CD8-positive, alpha-beta memory T cell (primary cell): ENCODE data around the gene NEDD4L. TPM values are rescaled to one million over a fixed set of nuclear protein-coding genes. Genes with fewer than 3 reads are reported as not detected.

Source experiments
- CTCF ChIA-PET: fragments of 350-600 bp; sonication (Branson Sonifier 250); formaldehyde crosslinking; loops from one replicate; lab custom pipeline; 2021; ENCODE audit warnings: antibody characterized with exemption; lab: Charles Lee
- POLR2A ChIA-PET: fragments of 350-600 bp; sonication (Branson Sonifier 250); formaldehyde crosslinking; loops from one replicate; lab custom pipeline; 2021; ENCODE audit warnings: antibody characterized with exemption; lab: Charles Lee
- DNase-seq, 5 donors: peaks; one replicate each; pipeline versions ENCODE4 v3.0.0 to v3.0.0-alpha.2; 2020 to 2022; ENCODE audit warnings: mixed read lengths in 1 of 5
- H3K27ac ChIP-seq: one replicate; pipeline ENCODE4 v1.7.0; 2013; ENCODE audit warnings: low read depth, mild to moderate bottlenecking, low read length, moderate library complexity
- H3K27me3 ChIP-seq: 2 replicates; pipeline ENCODE4 v1.7.0; 2013; ENCODE audit warnings: low read length, mild to moderate bottlenecking; ENCODE audit not compliant: insufficient read depth, poor library complexity, severe bottlenecking
- H3K36me3 ChIP-seq: 2 replicates; pipeline ENCODE4 v1.7.0; 2013; ENCODE audit warnings: mild to moderate bottlenecking, low read length, moderate library complexity; ENCODE audit not compliant: insufficient read depth
- H3K4me1 ChIP-seq: 2 replicates; pipeline ENCODE4 v1.7.0; 2013; ENCODE audit warnings: mild to moderate bottlenecking, low read length, moderate library complexity; ENCODE audit not compliant: insufficient read depth
- H3K4me3 ChIP-seq: 2 replicates; pipeline ENCODE4 v1.7.0; 2013; ENCODE audit warnings: mild to moderate bottlenecking, low read length
- H3K9me3 ChIP-seq: 2 replicates; pipeline ENCODE4 v1.7.0; 2013; ENCODE audit warnings: mild to moderate bottlenecking, low read length
- H3K27ac Mint-ChIP-seq, 8 donors: one replicate each; pipeline ENCODE4 v1.8.0; 2020 to 2021; ENCODE audit warnings: mixed read lengths in 8 of 8, mild to moderate bottlenecking in 6 of 8, inconsistent platforms in 3 of 8, moderate library complexity in 3 of 8
- H3K27me3 Mint-ChIP-seq, 2 donors: one replicate each; pipeline ENCODE4 v1.8.0; 2020 to 2021; ENCODE audit warnings: mixed read lengths in 2 of 2, mild to moderate bottlenecking in 1 of 2, moderate library complexity in 1 of 2
- H3K36me3 Mint-ChIP-seq, 3 donors: one replicate each; pipeline ENCODE4 v1.8.0; 2020 to 2021; ENCODE audit warnings: mixed read lengths in 3 of 3, inconsistent platforms in 1 of 3, mild to moderate bottlenecking in 1 of 3
- H3K4me1 Mint-ChIP-seq, 3 donors: one replicate each; pipeline ENCODE4 v1.8.0; 2020 to 2021; ENCODE audit warnings: mixed read lengths in 3 of 3, inconsistent platforms in 1 of 3, mild to moderate bottlenecking in 1 of 3
- H3K4me3 Mint-ChIP-seq, 7 donors: one replicate each; pipeline ENCODE4 v1.8.0; 2020 to 2021; ENCODE audit warnings: mixed read lengths in 7 of 7, mild to moderate bottlenecking in 6 of 7, moderate library complexity in 4 of 7, inconsistent platforms in 2 of 7
- H3K9me3 Mint-ChIP-seq, 5 donors: one replicate each; pipeline ENCODE4 v1.8.0; 2020 to 2022; ENCODE audit warnings: mixed read lengths in 5 of 5, mild to moderate bottlenecking in 3 of 5, moderate library complexity in 2 of 5, inconsistent platforms in 1 of 5
- polyA plus RNA-seq: library from polyadenylated mRNA; unstranded; fragments of 300-500 nt; fragmentation: Illumina TruSeq; gene quantifications from one replicate; pipeline ENCODE4 v1.2.3, GENCODE V29; 2021
- total RNA-seq, 2 experiments: library from RNA; stranded (reverse); gene quantifications; one replicate each; pipeline ENCODE4 v1.2.3, GENCODE V29; 2021

The NEDD4L gene
- total and polyA plus RNA-seq, 3 experiments from 2014 or later = 1.4 to 4.1 (median 3.0) TPM

DNA sequence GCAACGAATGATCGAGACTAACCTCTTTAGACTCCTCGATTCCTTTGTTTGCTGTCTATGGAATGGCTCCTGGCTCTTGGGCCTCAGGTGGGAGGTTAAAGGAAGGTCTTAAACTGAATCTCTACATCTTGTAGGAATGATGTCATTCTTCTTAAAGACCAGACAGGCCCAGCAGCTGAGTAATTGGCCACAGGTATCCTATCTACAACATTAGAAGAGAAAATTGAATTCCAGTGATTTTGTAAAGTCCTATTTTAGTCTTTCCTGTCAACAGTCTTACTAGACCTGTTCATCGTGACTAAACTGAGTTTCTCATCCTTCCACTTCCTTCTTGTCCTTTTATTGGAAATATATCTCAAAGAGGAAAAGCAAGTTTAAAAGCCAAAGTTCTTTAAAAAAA is 310.0 kb downstream of the NEDD4L start:
- Histone ChIP-seq H3K9me3 (no peaks in the 10 kb centered on the region), H3K4me3 (no peak overlapping the region), H3K27ac (no peak overlapping the region), H3K4me1 (no peaks in the 10 kb centered on the region), H3K36me3 (no peaks in the 10 kb centered on the region), H3K27me3 (no peaks in the 10 kb centered on the region)
- peaks cover 0 to 7% of the 10 kb centered on the region in 2 donors for H3K27me3 Mint-ChIP-seq
- no peak overlapping the region for H3K4me3 Mint-ChIP-seq
- no peak for DNase-seq
- H3K9me3 Mint-ChIP-seq = peaks cover 0 to 3% (median 0%) of the 10 kb centered on the region in 5 donors
- no peak overlapping the region for H3K27ac Mint-ChIP-seq
- H3K4me1 Mint-ChIP-seq = no peaks in the 10 kb centered on the region
- CTCF ChIA-PET = no interaction called here
- POLR2A ChIA-PET = no interaction called here
- H3K36me3 Mint-ChIP-seq = peaks cover 0 to 1% (median 0%) of the 10 kb centered on the region in 3 donors

- Mint-ChIP-seq H3K36me3 (peaks cover 0 to 1% (median 0%) of the 10 kb centered on the region in 3 donors), H3K27ac (peak overlapping the region in 1 of 8 donors; percentile 9), H3K4me3 (no peak overlapping the region), H3K27me3 (peaks cover 0 to 7% of the 10 kb centered on the region in 2 donors), H3K4me1 (no peaks in the 10 kb centered on the region), H3K9me3 (peaks cover 0 to 3% (median 0%) of the 10 kb centered on the region in 5 donors)
- Histone ChIP-seq H3K9me3 (no peaks in the 10 kb centered on the region), H3K27me3 (no peaks in the 10 kb centered on the region), H3K27ac (no peak overlapping the region), H3K4me3 (no peak overlapping the region), H3K36me3 (no peaks in the 10 kb centered on the region), H3K4me1 (no peaks in the 10 kb centered on the region)
- CTCF ChIA-PET = no interaction called here
- POLR2A ChIA-PET = no interaction called here
- DNase-seq = no peak
These were observed 310.8 kb downstream of the NEDD4L start for GRCh38 chr18:58354791-58355190.

GRCh38 chr18:58355243-58355642 is 311.2 kb downstream of the NEDD4L start:
- Mint-ChIP-seq H3K4me3 (no peak overlapping the region), H3K4me1 (no peaks in the 10 kb centered on the region), H3K27ac (no peak overlapping the region), H3K27me3 (peaks cover 0 to 7% of the 10 kb centered on the region in 2 donors), H3K9me3 (peaks cover 0 to 3% (median 0%) of the 10 kb centered on the region in 5 donors), H3K36me3 (peaks cover 0 to 1% (median 0%) of the 10 kb centered on the region in 3 donors)
- no peaks in the 10 kb centered on the region for H3K9me3 ChIP-seq
- H3K27ac ChIP-seq = no peak overlapping the region
- POLR2A ChIA-PET = no interaction called here
- CTCF ChIA-PET = no interaction called here
- no peaks in the 10 kb centered on the region for H3K27me3 ChIP-seq
- H3K36me3 ChIP-seq = no peaks in the 10 kb centered on the region
- H3K4me1 ChIP-seq = no peaks in the 10 kb centered on the region
- no peak overlapping the region for H3K4me3 ChIP-seq
- DNase-seq = no peak

- H3K27ac ChIP-seq = no peak overlapping the region
- no peaks in the 10 kb centered on the region for H3K4me1 ChIP-seq
- no peak for DNase-seq
- Mint-ChIP-seq H3K27me3 (peaks cover 3 to 21% of the 10 kb centered on the region in 2 donors), H3K36me3 (peaks cover 0 to 1% (median 0%) of the 10 kb centered on the region in 3 donors), H3K27ac (peak overlapping the region in 1 of 8 donors; percentile 7), H3K4me3 (no peak overlapping the region), H3K9me3 (peaks cover 0 to 3% (median 0%) of the 10 kb centered on the region in 5 donors), H3K4me1 (no peaks in the 10 kb centered on the region)
- no peaks in the 10 kb centered on the region for H3K36me3 ChIP-seq
- CTCF ChIA-PET = no interaction called here
- POLR2A ChIA-PET = no interaction called here
- no peak overlapping the region for H3K4me3 ChIP-seq
- no peaks in the 10 kb centered on the region for H3K9me3 ChIP-seq
- H3K27me3 ChIP-seq = no peaks in the 10 kb centered on the region
These were observed 315.2 kb downstream of the NEDD4L start for GRCh38 chr18:58359218-58359617.

DNA sequence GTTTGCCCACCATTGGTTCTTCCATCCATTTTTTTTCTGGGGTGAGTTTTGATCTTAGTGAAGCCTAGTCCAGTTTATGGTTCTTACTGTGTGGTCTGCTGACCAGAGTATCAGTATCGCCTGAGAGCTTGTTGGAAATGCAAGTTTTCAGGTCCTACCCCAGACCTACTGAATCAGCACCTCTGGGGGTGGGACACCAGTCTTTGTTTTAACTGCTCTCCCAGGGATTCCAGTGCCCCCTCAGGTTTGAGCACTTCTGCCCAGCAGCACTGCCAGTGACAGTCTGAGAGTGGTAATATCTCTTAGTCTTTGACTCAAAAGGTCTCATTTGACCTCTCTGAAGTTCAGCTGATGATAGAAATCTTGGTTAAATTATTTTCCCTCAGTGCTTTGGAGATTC is 315.6 kb downstream of the NEDD4L start:
- Histone ChIP-seq H3K36me3 (no peaks in the 10 kb centered on the region), H3K27me3 (no peaks in the 10 kb centered on the region), H3K4me1 (no peaks in the 10 kb centered on the region), H3K27ac (no peak overlapping the region), H3K9me3 (no peaks in the 10 kb centered on the region), H3K4me3 (no peak overlapping the region)
- H3K27ac Mint-ChIP-seq = no peak overlapping the region
- peaks cover 3 to 21% of the 10 kb centered on the region in 2 donors for H3K27me3 Mint-ChIP-seq
- ChIA-PET POLR2A (no interaction called here), CTCF (no interaction called here)
- H3K4me1 Mint-ChIP-seq = no peaks in the 10 kb centered on the region
- H3K36me3 Mint-ChIP-seq = peaks cover 0 to 1% (median 0%) of the 10 kb centered on the region in 3 donors
- H3K9me3 Mint-ChIP-seq = peaks cover 0 to 3% (median 0%) of the 10 kb centered on the region in 5 donors
- no peak for DNase-seq
- H3K4me3 Mint-ChIP-seq = no peak overlapping the region

DNA sequence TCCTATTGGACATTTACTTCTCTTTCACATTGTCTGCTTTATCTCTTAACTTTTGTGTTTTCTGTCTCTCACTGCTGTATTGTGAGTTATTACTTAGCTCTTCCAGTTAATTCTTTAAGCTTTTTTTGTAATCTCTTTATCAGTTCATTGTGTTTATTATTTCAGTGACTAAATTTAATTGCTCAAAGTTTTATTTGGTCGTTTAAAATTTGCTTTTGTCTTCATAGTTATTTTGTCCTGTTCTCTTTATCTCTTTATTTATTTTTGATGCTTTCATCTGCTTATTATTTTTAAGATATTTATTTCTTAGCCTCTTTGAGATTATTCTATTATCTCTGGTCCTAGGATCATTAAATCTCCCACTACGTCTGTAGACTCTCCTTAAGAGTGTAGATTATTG is 316.3 kb downstream of the NEDD4L start:
- Mint-ChIP-seq H3K27ac (no peak overlapping the region), H3K27me3 (peaks cover 3 to 26% of the 10 kb centered on the region in 2 donors), H3K9me3 (no peaks in the 10 kb centered on the region), H3K4me3 (no peak overlapping the region), H3K4me1 (no peaks in the 10 kb centered on the region), H3K36me3 (peaks cover 0 to 1% (median 0%) of the 10 kb centered on the region in 3 donors)
- H3K36me3 ChIP-seq = no peaks in the 10 kb centered on the region
- H3K27me3 ChIP-seq = no peaks in the 10 kb centered on the region
- H3K4me1 ChIP-seq = no peaks in the 10 kb centered on the region
- no peak for DNase-seq
- ChIA-PET POLR2A (no interaction called here), CTCF (no interaction called here)
- no peak overlapping the region for H3K4me3 ChIP-seq
- no peaks in the 10 kb centered on the region for H3K9me3 ChIP-seq
- no peak overlapping the region for H3K27ac ChIP-seq

- POLR2A ChIA-PET = no interaction called here
- DNase-seq = no peak
- Mint-ChIP-seq H3K4me1 (no peaks in the 10 kb centered on the region), H3K27me3 (peaks cover 3 to 26% of the 10 kb centered on the region in 2 donors), H3K36me3 (peaks cover 0 to 1% (median 0%) of the 10 kb centered on the region in 3 donors), H3K27ac (no peak overlapping the region), H3K9me3 (no peaks in the 10 kb centered on the region), H3K4me3 (no peak overlapping the region)
- H3K9me3 ChIP-seq = no peaks in the 10 kb centered on the region
- H3K27ac ChIP-seq = no peak overlapping the region
- no peaks in the 10 kb centered on the region for H3K36me3 ChIP-seq
- H3K27me3 ChIP-seq = no peaks in the 10 kb centered on the region
- H3K4me1 ChIP-seq = no peaks in the 10 kb centered on the region
- no peak overlapping the region for H3K4me3 ChIP-seq
- CTCF ChIA-PET = no interaction called here
These were observed 317.2 kb downstream of the NEDD4L start for GRCh38 chr18:58361212-58361611.

- Mint-ChIP-seq H3K4me1 (no peaks in the 10 kb centered on the region), H3K27me3 (peaks cover 3 to 26% of the 10 kb centered on the region in 2 donors), H3K9me3 (no peaks in the 10 kb centered on the region), H3K36me3 (no peaks in the 10 kb centered on the region), H3K27ac (peak overlapping the region in 1 of 8 donors; percentile 3), H3K4me3 (no peak overlapping the region)
- Histone ChIP-seq H3K27me3 (no peaks in the 10 kb centered on the region), H3K4me1 (no peaks in the 10 kb centered on the region), H3K36me3 (no peaks in the 10 kb centered on the region), H3K27ac (no peak overlapping the region), H3K4me3 (no peak overlapping the region), H3K9me3 (no peaks in the 10 kb centered on the region)
- DNase-seq = no peak
- ChIA-PET CTCF (no interaction called here), POLR2A (no interaction called here)
These were observed 318.1 kb downstream of the NEDD4L start for GRCh38 chr18:58362027-58362575.
